ENCODE measurements around the gene TAGLN2.

The TAGLN2 gene

DNA sequence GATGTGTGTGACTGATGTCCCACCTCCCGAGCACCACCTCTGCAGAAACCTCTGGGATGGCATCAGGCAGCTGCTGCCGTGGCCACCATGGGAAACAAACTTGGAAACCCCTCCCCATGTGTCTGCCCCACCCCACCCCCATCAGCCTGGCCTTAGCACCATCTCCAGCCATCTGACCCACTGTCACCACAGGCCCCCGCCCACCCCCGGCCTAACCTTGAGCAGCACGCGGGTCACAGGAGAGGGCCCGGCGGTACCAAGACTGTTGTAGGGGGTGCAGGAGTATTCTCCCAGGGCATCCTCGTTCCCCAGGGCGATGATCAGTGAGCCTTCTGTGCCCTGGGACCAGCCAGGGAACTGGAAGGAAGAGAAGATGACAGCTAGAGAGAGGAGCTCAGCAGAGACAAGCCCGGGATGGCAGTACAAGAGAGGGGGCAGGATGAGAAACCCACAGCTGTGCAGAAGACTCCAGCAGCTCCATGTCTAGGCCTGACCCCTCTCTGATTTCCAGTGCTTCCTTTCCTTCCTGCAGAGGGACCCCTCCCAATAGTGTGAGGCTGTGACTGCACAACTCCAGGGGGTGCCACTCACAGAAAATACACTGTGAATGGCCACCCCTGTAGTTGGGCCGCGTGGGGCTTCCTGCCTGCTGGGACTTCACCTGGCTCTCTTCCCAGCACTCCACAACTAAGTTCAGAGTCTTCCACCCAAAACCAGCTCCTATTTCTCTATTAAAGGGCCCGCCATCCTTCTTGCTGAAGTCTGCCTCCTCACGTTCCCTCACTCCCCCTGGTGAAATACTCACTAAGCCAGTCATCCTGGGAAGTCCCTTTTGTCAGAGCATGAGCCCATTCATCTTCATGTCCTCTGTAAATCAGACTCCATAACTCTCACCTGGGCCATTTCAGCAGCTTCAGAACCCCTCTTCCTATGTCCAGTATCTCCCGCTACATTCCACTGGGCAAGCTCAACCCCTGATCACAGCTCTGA is 7.3 kb upstream of the TAGLN2 start:
- Histone ChIP-seq H3K4me3 (ENCODE audit: low read length) (no peak overlapping the region), H3K27me3 (ENCODE audit: insufficient read depth, low read length) (no peaks in the 10 kb centered on the region), H3K36me3 (ENCODE audit: insufficient read depth, low read depth, low read length) (peaks cover 73% of the 10 kb centered on the region), H3K27ac (ENCODE audit: low read length) (no peak overlapping the region), H3K9ac (ENCODE audit: low read depth, low read length) (no peak overlapping the region), H3K9me3 (ENCODE audit: insufficient read depth, low read depth, low read length) (no peaks in the 10 kb centered on the region), H3K4me1 (ENCODE audit: insufficient read depth, low read length) (peaks cover 11% of the 10 kb centered on the region; the same call in 1 of the 2 replicates)

DNA sequence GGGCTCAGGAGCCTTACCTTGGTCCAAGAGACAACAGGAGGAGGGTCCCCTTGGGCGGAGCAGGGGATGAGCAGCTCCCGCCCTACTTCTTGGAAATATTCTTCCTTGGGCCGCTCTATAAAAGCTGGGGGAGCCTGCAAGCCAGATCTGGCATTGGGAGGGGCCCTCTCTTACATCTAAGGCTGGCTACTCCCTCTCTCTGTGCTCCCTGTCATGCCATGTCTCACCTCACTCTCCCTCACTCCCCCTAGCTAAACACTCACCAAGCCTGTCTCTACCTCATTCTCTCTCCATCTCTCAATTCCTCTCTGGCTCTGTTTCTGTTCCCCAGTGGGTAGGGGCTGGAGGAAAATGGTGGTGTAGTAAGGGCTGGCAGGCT is 6.5 kb upstream of the TAGLN2 start:
- Histone ChIP-seq H3K36me3 (ENCODE audit: insufficient read depth, low read depth, low read length) (peaks cover 81% of the 10 kb centered on the region), H3K9ac (ENCODE audit: low read depth, low read length) (no peak overlapping the region), H3K27ac (ENCODE audit: low read length) (no peak overlapping the region), H3K4me3 (ENCODE audit: low read length) (no peak overlapping the region), H3K27me3 (ENCODE audit: insufficient read depth, low read length) (no peaks in the 10 kb centered on the region), H3K4me1 (ENCODE audit: insufficient read depth, low read length) (peaks cover 3% of the 10 kb centered on the region; the same call in 1 of the 2 replicates), H3K9me3 (ENCODE audit: insufficient read depth, low read depth, low read length) (no peaks in the 10 kb centered on the region)

DNA sequence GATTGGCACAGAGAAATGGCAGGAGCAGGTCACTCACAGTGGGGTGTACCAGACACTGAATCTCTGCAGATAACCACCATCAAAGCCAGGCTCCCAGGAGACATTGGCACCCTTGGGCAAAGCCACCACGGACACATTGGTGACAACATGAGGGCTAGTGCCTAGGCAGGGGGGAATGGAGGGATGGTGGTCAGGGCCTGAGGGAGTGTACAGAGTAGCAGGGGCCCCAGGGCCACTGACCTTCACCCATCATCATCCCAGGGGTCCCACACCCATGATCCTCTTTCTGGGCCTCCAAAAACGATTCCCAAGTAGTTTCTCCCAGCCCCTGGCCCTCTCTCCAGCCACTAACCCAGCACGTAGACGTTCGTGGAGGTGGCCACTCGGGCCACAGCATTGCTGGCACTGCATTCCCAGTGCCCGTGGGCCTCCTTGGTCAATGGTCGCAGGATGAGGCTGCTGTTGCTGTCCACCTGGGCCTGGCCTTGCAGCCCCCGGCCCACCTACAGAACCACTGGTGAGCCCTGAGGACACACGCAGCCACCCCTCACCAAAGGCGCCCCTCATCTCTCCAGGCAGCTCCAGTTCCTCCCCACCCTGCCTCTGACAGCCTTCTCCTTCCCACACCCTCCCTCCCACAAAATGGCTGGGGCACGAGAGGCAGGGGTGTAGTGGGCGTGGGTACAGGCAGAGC is 5.9 kb upstream of the TAGLN2 start:
- Histone ChIP-seq H3K9me3 (ENCODE audit: insufficient read depth, low read depth, low read length) (no peaks in the 10 kb centered on the region), H3K4me3 (ENCODE audit: low read length) (no peak overlapping the region), H3K27ac (ENCODE audit: low read length) (no peak overlapping the region), H3K9ac (ENCODE audit: low read depth, low read length) (no peak overlapping the region), H3K4me1 (ENCODE audit: insufficient read depth, low read length) (no peaks in the 10 kb centered on the region), H3K36me3 (ENCODE audit: insufficient read depth, low read depth, low read length) (peaks cover 83% of the 10 kb centered on the region), H3K27me3 (ENCODE audit: insufficient read depth, low read length) (no peaks in the 10 kb centered on the region)

DNA sequence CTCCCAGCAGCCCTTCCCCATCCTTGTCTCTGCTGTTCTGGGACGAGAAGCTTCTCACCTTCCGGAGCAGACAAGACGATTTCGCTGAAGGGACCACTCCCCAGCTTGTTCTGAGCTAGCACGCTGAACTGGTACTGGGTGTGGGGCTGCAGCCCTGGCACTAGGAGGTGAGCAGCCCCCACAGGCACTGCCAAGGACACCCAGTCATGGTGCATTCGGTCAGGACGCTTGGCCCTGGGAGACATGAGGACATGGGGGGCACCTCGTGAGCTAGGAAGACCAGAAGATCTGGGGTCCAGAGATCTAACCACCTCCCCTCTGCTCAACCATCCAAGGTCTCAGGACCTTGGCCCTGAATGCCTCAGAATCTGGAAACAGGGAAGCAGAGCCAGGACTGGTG is 5.3 kb upstream of the TAGLN2 start:
- peaks cover 78% of the 10 kb centered on the region for H3K36me3 ChIP-seq (ENCODE audit: insufficient read depth, low read depth, low read length)
- no peak overlapping the region for H3K9ac ChIP-seq (ENCODE audit: low read depth, low read length)
- no peak overlapping the region for H3K4me3 ChIP-seq (ENCODE audit: low read length)
- H3K4me1 ChIP-seq (ENCODE audit: insufficient read depth, low read length), result no peaks in the 10 kb centered on the region
- no peaks in the 10 kb centered on the region for H3K9me3 ChIP-seq (ENCODE audit: insufficient read depth, low read depth, low read length)
- no peaks in the 10 kb centered on the region for H3K27me3 ChIP-seq (ENCODE audit: insufficient read depth, low read length)
- no peak overlapping the region for H3K27ac ChIP-seq (ENCODE audit: low read length)

DNA sequence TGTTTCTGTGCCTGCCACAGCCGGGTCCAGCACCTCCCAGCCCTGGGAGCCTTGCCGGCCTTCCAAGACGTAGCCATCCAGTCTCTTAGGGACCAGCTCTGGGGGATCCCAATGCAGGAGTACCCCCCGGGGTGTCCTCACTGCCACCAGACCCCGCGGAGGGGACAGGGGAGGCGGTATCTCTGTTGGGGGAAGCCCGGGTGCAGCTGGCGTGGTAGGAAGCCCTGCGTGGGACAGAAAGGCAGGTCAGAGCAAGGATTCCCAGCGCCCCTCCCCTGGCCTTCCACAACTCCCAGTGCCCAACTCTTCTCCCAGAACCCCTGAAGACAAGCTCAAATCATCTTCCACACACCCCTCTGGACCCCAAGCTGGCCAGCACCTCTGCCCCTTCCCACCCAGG is 4.9 kb upstream of the TAGLN2 start:
- H3K4me1 ChIP-seq (ENCODE audit: insufficient read depth, low read length), result no peaks in the 10 kb centered on the region
- no peaks in the 10 kb centered on the region for H3K9me3 ChIP-seq (ENCODE audit: insufficient read depth, low read depth, low read length)
- H3K9ac ChIP-seq (ENCODE audit: low read depth, low read length), result no peak overlapping the region
- H3K27ac ChIP-seq (ENCODE audit: low read length), result no peak overlapping the region
- no peak overlapping the region for H3K4me3 ChIP-seq (ENCODE audit: low read length)
- H3K27me3 ChIP-seq (ENCODE audit: insufficient read depth, low read length), result no peaks in the 10 kb centered on the region; the same call in 1 of the 2 replicates
- H3K36me3 ChIP-seq (ENCODE audit: insufficient read depth, low read depth, low read length), result peaks cover 74% of the 10 kb centered on the region

DNA sequence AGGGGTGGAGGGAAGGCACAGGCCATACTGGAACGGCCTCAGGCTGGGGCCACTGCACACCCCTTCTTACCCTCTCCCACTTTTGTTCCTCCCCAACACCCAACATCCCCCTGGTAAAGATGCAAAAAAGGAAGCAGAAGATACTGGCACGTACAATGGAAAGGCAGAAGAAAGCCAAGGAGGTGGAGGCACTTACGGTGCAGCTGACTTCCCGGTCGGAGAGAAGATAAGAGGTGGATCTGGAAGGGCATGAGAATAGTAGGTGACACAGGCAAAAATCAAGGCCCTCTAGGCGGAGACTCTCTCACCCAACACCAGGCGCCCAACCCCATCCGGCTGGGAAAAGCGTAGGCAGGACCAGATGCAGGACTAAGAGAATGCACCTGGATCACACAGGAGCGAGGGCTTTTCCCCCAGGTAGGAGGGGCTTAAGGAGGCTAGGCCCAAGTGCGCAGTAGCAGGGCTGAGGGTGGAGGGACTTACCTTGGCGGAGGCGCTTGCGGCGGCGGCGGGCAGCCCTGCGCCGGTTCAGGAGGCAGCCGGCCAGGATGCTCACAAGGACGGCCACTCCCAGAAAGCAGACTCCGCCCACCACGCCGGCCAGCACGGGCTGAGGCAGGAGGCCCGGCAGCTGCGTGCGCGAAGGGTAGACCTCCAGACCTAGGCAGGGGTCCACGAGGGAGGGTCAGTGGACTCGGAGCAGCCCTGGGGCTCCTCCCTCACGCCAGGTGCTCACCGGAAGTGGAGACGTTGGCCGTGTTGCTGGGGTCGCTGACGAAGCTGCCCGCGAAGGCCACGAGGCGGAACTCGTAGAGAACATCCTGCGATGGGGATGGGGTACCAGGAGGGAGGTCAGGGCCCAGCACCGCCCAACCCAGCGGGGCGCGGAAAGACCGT is 4.1 kb upstream of the TAGLN2 start:
- no peak overlapping the region for H3K9ac ChIP-seq (ENCODE audit: low read depth, low read length)
- peaks cover 8% of the 10 kb centered on the region; the same call in 1 of the 2 replicates for H3K27me3 ChIP-seq (ENCODE audit: insufficient read depth, low read length)
- no peaks in the 10 kb centered on the region for H3K4me1 ChIP-seq (ENCODE audit: insufficient read depth, low read length)
- peaks cover 66% of the 10 kb centered on the region for H3K36me3 ChIP-seq (ENCODE audit: insufficient read depth, low read depth, low read length)
- H3K9me3 ChIP-seq (ENCODE audit: insufficient read depth, low read depth, low read length), result no peaks in the 10 kb centered on the region
- H3K27ac ChIP-seq (ENCODE audit: low read length), result no peak overlapping the region
- no peak overlapping the region for H3K4me3 ChIP-seq (ENCODE audit: low read length)

DNA sequence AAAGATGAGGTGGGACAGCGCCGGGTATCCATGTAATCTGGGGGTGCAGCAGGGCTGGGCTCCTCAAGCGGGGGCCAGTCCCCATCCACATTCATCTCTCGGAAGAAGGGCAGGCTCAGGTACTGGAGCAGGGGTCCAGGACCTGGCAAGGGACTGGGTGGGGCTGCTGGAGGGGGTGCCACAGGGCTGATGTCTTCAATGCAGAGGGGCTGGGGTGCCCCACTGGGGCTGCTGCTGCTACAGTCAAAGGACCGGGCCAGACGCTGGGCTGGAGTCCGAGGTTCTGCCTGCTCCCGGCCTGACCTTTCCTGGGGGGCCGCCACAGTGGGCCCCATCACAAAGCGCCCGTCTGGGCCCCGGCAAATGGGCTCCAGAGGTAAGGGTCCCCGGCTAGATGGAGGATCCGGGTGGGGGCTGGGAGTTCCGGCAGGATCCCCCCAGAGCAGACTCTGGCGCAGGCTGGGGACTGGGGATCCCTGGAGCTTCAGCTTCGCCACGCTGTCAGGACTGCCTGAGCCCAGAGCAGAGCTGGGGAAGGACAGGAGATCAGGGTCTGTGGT is 3.3 kb upstream of the TAGLN2 start:
- peaks cover 57% of the 10 kb centered on the region for H3K36me3 ChIP-seq (ENCODE audit: insufficient read depth, low read depth, low read length)
- peaks cover 16% of the 10 kb centered on the region for H3K27me3 ChIP-seq (ENCODE audit: insufficient read depth, low read length)
- peaks cover 6% of the 10 kb centered on the region; the same call in 1 of the 2 replicates for H3K4me1 ChIP-seq (ENCODE audit: insufficient read depth, low read length)
- H3K9me3 ChIP-seq (ENCODE audit: insufficient read depth, low read depth, low read length), result no peaks in the 10 kb centered on the region
- H3K4me3 ChIP-seq (ENCODE audit: low read length), result no peak overlapping the region
- no peak overlapping the region for H3K9ac ChIP-seq (ENCODE audit: low read depth, low read length)
- no peak overlapping the region for H3K27ac ChIP-seq (ENCODE audit: low read length)

DNA sequence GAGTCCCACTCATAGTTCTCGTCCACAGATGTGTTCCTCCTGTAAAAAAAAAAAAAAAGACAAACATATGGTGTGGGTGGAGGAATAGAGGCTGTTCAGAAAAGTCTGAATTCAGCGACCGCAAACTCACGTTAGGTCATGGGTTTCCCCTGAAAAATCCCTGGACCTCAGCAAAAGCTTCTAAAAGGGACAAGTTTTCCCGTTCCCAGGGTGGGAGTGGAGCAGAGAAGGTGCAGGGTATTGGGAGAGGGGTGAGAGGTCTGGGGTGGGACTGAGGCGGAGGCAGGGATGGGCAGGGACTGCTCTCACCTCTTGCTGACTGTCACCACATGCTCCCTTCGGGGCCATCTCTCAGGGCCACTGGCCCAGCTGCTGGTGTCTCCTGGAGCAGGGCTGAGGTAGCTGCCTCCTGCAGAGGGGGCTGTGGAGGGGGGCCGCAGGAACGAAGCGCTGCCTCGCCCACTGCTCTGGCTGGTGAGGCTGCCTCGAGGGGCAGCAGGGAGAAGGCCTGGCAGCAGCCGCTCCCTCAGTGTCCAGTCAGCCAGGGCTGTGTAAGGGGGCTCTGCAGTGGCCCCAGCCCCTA is 2.6 kb upstream of the TAGLN2 start:
- Histone ChIP-seq H3K9me3 (ENCODE audit: insufficient read depth, low read depth, low read length) (no peaks in the 10 kb centered on the region), H3K4me3 (ENCODE audit: low read length) (no peak overlapping the region), H3K36me3 (ENCODE audit: insufficient read depth, low read depth, low read length) (peaks cover 52% of the 10 kb centered on the region)

DNA sequence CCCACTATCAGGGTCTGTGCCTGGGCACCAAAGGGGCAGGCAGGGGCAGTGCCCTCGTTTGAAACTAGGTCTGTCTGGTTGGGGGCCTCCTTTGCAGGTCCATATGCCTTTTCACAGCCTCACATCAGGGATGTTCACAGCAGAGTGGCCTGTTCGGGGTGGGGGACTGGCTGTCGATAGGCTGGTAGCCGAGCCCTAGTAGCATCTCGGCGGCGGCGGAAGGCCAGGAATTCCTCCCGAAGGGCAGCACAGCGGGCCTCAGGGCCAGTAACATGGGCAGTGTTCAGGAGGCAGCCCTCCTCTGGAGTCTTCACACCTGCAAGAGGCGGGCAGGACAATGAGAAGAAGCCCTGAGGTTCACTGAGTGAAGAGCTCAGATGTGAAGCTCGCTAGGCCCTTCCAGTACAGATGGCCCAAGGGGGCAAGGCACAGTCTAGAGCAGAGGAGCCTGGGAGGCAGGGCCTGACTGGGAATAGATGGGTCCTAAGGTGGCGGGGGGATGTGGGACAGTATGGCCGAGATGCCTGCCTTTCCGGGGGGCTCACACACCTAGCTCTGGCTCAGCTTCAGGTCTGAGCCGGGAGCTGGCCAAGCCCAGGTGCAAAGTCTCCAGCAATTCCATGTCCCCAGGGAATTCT is 2.0 kb upstream of the TAGLN2 start:
- Histone ChIP-seq H3K4me3 (ENCODE audit: low read length) (no peak overlapping the region), H3K9ac (ENCODE audit: low read depth, low read length) (no peak overlapping the region), H3K27me3 (ENCODE audit: insufficient read depth, low read length) (peaks cover 19% of the 10 kb centered on the region), H3K9me3 (ENCODE audit: insufficient read depth, low read depth, low read length) (no peaks in the 10 kb centered on the region), H3K27ac (ENCODE audit: low read length) (no peak overlapping the region), H3K36me3 (ENCODE audit: insufficient read depth, low read depth, low read length) (peaks cover 46% of the 10 kb centered on the region), H3K4me1 (ENCODE audit: insufficient read depth, low read length) (peaks cover 14% of the 10 kb centered on the region; the same call in 1 of the 2 replicates)

More for the DNA sequence above, 2.6 kb upstream of the TAGLN2 start:
- Histone ChIP-seq H3K4me1 (ENCODE audit: insufficient read depth, low read length) (peaks cover 8% of the 10 kb centered on the region; the same call in 1 of the 2 replicates), H3K9ac (ENCODE audit: low read depth, low read length) (no peak overlapping the region), H3K27me3 (ENCODE audit: insufficient read depth, low read length) (peaks cover 19% of the 10 kb centered on the region), H3K27ac (ENCODE audit: low read length) (no peak overlapping the region)

DNA sequence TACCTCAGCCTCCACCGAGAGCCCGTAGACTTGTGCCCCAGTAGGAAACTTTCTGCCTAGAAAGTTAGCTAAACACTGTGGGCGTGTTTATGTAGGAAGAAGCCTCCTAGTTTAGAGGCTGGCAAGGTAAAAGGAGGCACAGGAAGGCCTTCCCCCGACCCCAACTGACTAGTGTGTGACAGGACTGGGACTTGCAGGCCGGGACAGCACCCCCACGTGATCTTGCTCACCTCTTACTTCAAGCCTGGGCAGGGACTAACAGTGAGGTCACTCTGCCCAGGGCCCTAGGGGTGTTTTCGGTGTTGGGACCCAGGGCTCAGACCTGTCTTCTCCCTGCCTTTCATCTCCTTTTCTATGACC is 392 bp upstream of the TAGLN2 start:
- peak overlapping the region; percentile 71 for H3K4me3 ChIP-seq (ENCODE audit: low read length)

More for the DNA sequence above, 392 bp upstream of the TAGLN2 start:
- no peak overlapping the region for H3K27ac ChIP-seq (ENCODE audit: low read length)
- H3K27me3 ChIP-seq (ENCODE audit: insufficient read depth, low read length), result peaks cover 19% of the 10 kb centered on the region
- H3K9ac ChIP-seq (ENCODE audit: low read depth, low read length), result peak overlapping the region; percentile 6; the same call in 1 of the 2 replicates
- peaks cover 37% of the 10 kb centered on the region for H3K36me3 ChIP-seq (ENCODE audit: insufficient read depth, low read depth, low read length)
- H3K4me1 ChIP-seq (ENCODE audit: insufficient read depth, low read length), result peaks cover 14% of the 10 kb centered on the region; the same call in 1 of the 2 replicates
- no peaks in the 10 kb centered on the region for H3K9me3 ChIP-seq (ENCODE audit: insufficient read depth, low read depth, low read length)

Measured in iPS-20b (cell line).